Urinary bladder (tissue), 4 donors: ENCODE results near the gene ABI1. TPM values are rescaled to one million over a fixed set of nuclear protein-coding genes. Genes with fewer than 3 reads are reported as not detected.
A peak's percentile ranks its signal among the peaks of the same experiment; 100 is the strongest.

Experiments
- DNase-seq: peaks from one replicate; pipeline ENCODE4 v3.0.0-alpha.2; 2015; ENCODE audit errors: extremely low spot score
- H3K27ac ChIP-seq: one replicate; pipeline ENCODE4 v1.5.1; 2013; ENCODE audit warnings: low read depth, mild to moderate bottlenecking, moderate library complexity
- H3K36me3 ChIP-seq: one replicate; pipeline ENCODE4 v1.6.1; 2013; ENCODE audit warnings: mild to moderate bottlenecking, moderate library complexity; ENCODE audit not compliant: insufficient read depth
- H3K4me1 ChIP-seq: one replicate; pipeline ENCODE4 v1.6.1; 2013; ENCODE audit warnings: mild to moderate bottlenecking, moderate library complexity; ENCODE audit not compliant: insufficient read depth
- H3K4me3 ChIP-seq: one replicate; pipeline ENCODE4 v1.5.1; 2013; ENCODE audit warnings: low read depth, low read length
- WGBS: extraction: QIAGEN DNeasy Blood & Tissue Kit; methylation state at CpG from one replicate; pipeline ENCODE4 v1.1.7; 2013; 5-methylcytosine and 5-hydroxymethylcytosine counted together
- polyA plus RNA-seq: library from polyadenylated mRNA; stranded (reverse); fragments of 200-250 nt; gene quantifications from one replicate; pipeline ENCODE4 v1.2.3, GENCODE V29; 2013
- small RNA-seq: library from RNA; depleted of rRNA; stranded (forward); fragments of <200 nt; gene quantifications from one replicate; pipeline ENCODE3, GENCODE V24; 2014
- total RNA-seq: library from RNA; depleted of rRNA; stranded (reverse); fragments of >200 nt; gene quantifications from one replicate; pipeline ENCODE4 v1.2.3, GENCODE V29; 2014
- donor health status: healthy with polysubstance abuse.
- donor health status: healthy.

ABI1 gene
- total and polyA plus RNA-seq, 2 donors = 34.2 to 60.1 TPM

- DNase-seq = peak; percentile 25
- H3K27ac ChIP-seq = peak within 1 kb of the TSS; percentile 73
- H3K36me3 ChIP-seq = no peaks in the 10 kb centered on the region
- peaks cover 1% of the 10 kb centered on the region for H3K4me1 ChIP-seq
- H3K4me3 ChIP-seq = peak within 1 kb of the TSS; percentile 87
- WGBS = 1% methylated on average over 82 of the region's 82 CpGs
These were observed 163.4 kb downstream of the ABI1 start, which contains the start of gene PDSS1 for GRCh38 chr10:26697163-26697921. TSS of gene PDSS1 (plus strand) at chr10:26697701. CDS start at chr10:26697712, 11 bp downstream.

GRCh38 chr10:26696786-26697162 lies 164.0 kb downstream of the ABI1 start:
- H3K4me1 ChIP-seq = peaks cover 1% of the 10 kb centered on the region
- no peak overlapping the region for H3K27ac ChIP-seq
- peak overlapping the region; percentile 87 for H3K4me3 ChIP-seq
- 24% methylated on average over 11 of the region's 11 CpGs for WGBS
- DNase-seq = no peak
- H3K36me3 ChIP-seq = no peaks in the 10 kb centered on the region

Small RNA genes lying within 50 kb of the gene (small RNA-seq; reads per million reads assigned to genes)
- gene RF00191 = not detected
- gene RNU6-946P = not detected

Other genes with a start within 250 kb of the ABI1 start
- gene PDSS1, start 163.3 kb downstream of the ABI1 start, total RNA-seq = 10.3 TPM
- 4.4 TPM for gene PDSS1, start 163.3 kb downstream of the ABI1 start, polyA plus RNA-seq
- 30.3 TPM for gene ANKRD26, start 239.5 kb upstream of the ABI1 start, total RNA-seq
- 2.5 TPM for gene ANKRD26, start 239.5 kb upstream of the ABI1 start, polyA plus RNA-seq